ENCODE data around the gene ZNF526.

GRCh38 chr19:42229301-42229854, 9.3 kb downstream of the ZNF526 start:
- TF ChIP-seq POLR2A (IDR thresholded peaks at IDR 0.05; ENCODE audit: low read depth, low read length) (no peak), POLR2AphosphoS5 (IDR thresholded peaks at IDR 0.05; ENCODE audit: low read depth, low read length) (no peak), TAF1 (IDR thresholded peaks at IDR 0.05; ENCODE audit: borderline replicate concordance, low read depth, low read length) (no peak)
